ENCODE measurements around the gene TOMM22.

TOMM22 gene

GRCh38 chr22:38698407-38699094, 16.8 kb downstream of the TOMM22 start:
- H3K9me3 ChIP-seq (ENCODE audit: control insufficient read depth, insufficient read depth, low read length), result no peaks in the 10 kb centered on the region
- H3K4me1 ChIP-seq (ENCODE audit: control insufficient read depth, insufficient read depth, low read length), result peaks cover 13% of the 10 kb centered on the region
- peak overlapping the region; percentile 89 for H3K4me3 ChIP-seq (ENCODE audit: low read depth, low read length)
- no peak overlapping the region for H3K9ac ChIP-seq (ENCODE audit: low read depth, low read length)
- H3K27me3 ChIP-seq (ENCODE audit: control insufficient read depth, insufficient read depth, low read length), result no peaks in the 10 kb centered on the region
- H3K36me3 ChIP-seq (ENCODE audit: control insufficient read depth, insufficient read depth, low read length), result no peaks in the 10 kb centered on the region

- Histone ChIP-seq H3K9ac (ENCODE audit: low read depth, low read length) (no peak overlapping the region), H3K27me3 (ENCODE audit: control insufficient read depth, insufficient read depth, low read length) (no peaks in the 10 kb centered on the region), H3K4me1 (ENCODE audit: control insufficient read depth, insufficient read depth, low read length) (peaks cover 13% of the 10 kb centered on the region), H3K4me3 (ENCODE audit: low read depth, low read length) (peak overlapping the region; percentile 89), H3K36me3 (ENCODE audit: control insufficient read depth, insufficient read depth, low read length) (no peaks in the 10 kb centered on the region), H3K9me3 (ENCODE audit: control insufficient read depth, insufficient read depth, low read length) (no peaks in the 10 kb centered on the region)
These were observed 17.4 kb downstream of the TOMM22 start for GRCh38 chr22:38699143-38699542.

- Histone ChIP-seq H3K9ac (ENCODE audit: low read depth, low read length) (peak overlapping the region; percentile 79), H3K9me3 (ENCODE audit: control insufficient read depth, insufficient read depth, low read length) (no peaks in the 10 kb centered on the region), H3K4me3 (ENCODE audit: low read depth, low read length) (peak overlapping the region; percentile 89), H3K27me3 (ENCODE audit: control insufficient read depth, insufficient read depth, low read length) (no peaks in the 10 kb centered on the region), H3K36me3 (ENCODE audit: control insufficient read depth, insufficient read depth, low read length) (no peaks in the 10 kb centered on the region), H3K4me1 (ENCODE audit: control insufficient read depth, insufficient read depth, low read length) (peaks cover 15% of the 10 kb centered on the region)
These were observed 18.0 kb downstream of the TOMM22 start for GRCh38 chr22:38699784-38700183.

GRCh38 chr22:38700270-38700788, 18.6 kb downstream of the TOMM22 start:
- no peaks in the 10 kb centered on the region for H3K36me3 ChIP-seq (ENCODE audit: control insufficient read depth, insufficient read depth, low read length)
- H3K4me3 ChIP-seq (ENCODE audit: low read depth, low read length), result peak overlapping the region; percentile 89
- peaks cover 18% of the 10 kb centered on the region for H3K4me1 ChIP-seq (ENCODE audit: control insufficient read depth, insufficient read depth, low read length)
- H3K9ac ChIP-seq (ENCODE audit: low read depth, low read length), result peak overlapping the region; percentile 79
- no peaks in the 10 kb centered on the region for H3K27me3 ChIP-seq (ENCODE audit: control insufficient read depth, insufficient read depth, low read length)
- no peaks in the 10 kb centered on the region for H3K9me3 ChIP-seq (ENCODE audit: control insufficient read depth, insufficient read depth, low read length)

GRCh38 chr22:38700789-38701628, 19.3 kb downstream of the TOMM22 start, which contains the start of gene JOSD1:
Gene JOSD1, minus strand, starts transcription at chr22:38700943. Its CDS starts 956 bp downstream, at chr22:38699987.
- Histone ChIP-seq H3K9ac (ENCODE audit: low read depth, low read length) (peak within 1 kb of the TSS; percentile 81), H3K36me3 (ENCODE audit: control insufficient read depth, insufficient read depth, low read length) (no peaks in the 10 kb centered on the region), H3K4me3 (ENCODE audit: low read depth, low read length) (peak within 1 kb of the TSS; percentile 89), H3K27me3 (ENCODE audit: control insufficient read depth, insufficient read depth, low read length) (no peaks in the 10 kb centered on the region), H3K4me1 (ENCODE audit: control insufficient read depth, insufficient read depth, low read length) (peaks cover 18% of the 10 kb centered on the region), H3K9me3 (ENCODE audit: control insufficient read depth, insufficient read depth, low read length) (no peaks in the 10 kb centered on the region)

- H3K4me1 ChIP-seq (ENCODE audit: control insufficient read depth, insufficient read depth, low read length), result peaks cover 26% of the 10 kb centered on the region
- no peaks in the 10 kb centered on the region for H3K27me3 ChIP-seq (ENCODE audit: control insufficient read depth, insufficient read depth, low read length)
- H3K4me3 ChIP-seq (ENCODE audit: low read depth, low read length), result peak overlapping the region; percentile 45
- H3K36me3 ChIP-seq (ENCODE audit: control insufficient read depth, insufficient read depth, low read length), result no peaks in the 10 kb centered on the region
- H3K9ac ChIP-seq (ENCODE audit: low read depth, low read length), result no peak overlapping the region
- no peaks in the 10 kb centered on the region for H3K9me3 ChIP-seq (ENCODE audit: control insufficient read depth, insufficient read depth, low read length)
These were observed 23.0 kb downstream of the TOMM22 start for GRCh38 chr22:38704654-38705234.

- peak within 1 kb of the TSS; percentile 82 for H3K4me3 ChIP-seq (ENCODE audit: low read depth, low read length)
- no peaks in the 10 kb centered on the region for H3K9me3 ChIP-seq (ENCODE audit: control insufficient read depth, insufficient read depth, low read length)
These were observed 23.7 kb downstream of the TOMM22 start, which contains the start of gene GTPBP1 for GRCh38 chr22:38705235-38706100. Gene GTPBP1, plus strand, starts transcription at chr22:38705944. Its CDS starts 12 bp downstream, at chr22:38705956.

GRCh38 chr22:38706101-38706900, 24.5 kb downstream of the TOMM22 start:
- H3K9me3 ChIP-seq (ENCODE audit: control insufficient read depth, insufficient read depth, low read length), result no peaks in the 10 kb centered on the region
- H3K4me3 ChIP-seq (ENCODE audit: low read depth, low read length), result peak overlapping the region; percentile 82
- no peaks in the 10 kb centered on the region for H3K27me3 ChIP-seq (ENCODE audit: control insufficient read depth, insufficient read depth, low read length)
- peaks cover 26% of the 10 kb centered on the region for H3K4me1 ChIP-seq (ENCODE audit: control insufficient read depth, insufficient read depth, low read length)
- peak overlapping the region; percentile 87 for H3K9ac ChIP-seq (ENCODE audit: low read depth, low read length)
- H3K36me3 ChIP-seq (ENCODE audit: control insufficient read depth, insufficient read depth, low read length), result no peaks in the 10 kb centered on the region

More at GRCh38 chr22:38705235-38706100, 23.7 kb downstream of the TOMM22 start, which contains the start of gene GTPBP1:
- Histone ChIP-seq H3K9ac (ENCODE audit: low read depth, low read length) (peak within 1 kb of the TSS; percentile 87), H3K4me1 (ENCODE audit: control insufficient read depth, insufficient read depth, low read length) (peaks cover 26% of the 10 kb centered on the region), H3K36me3 (ENCODE audit: control insufficient read depth, insufficient read depth, low read length) (no peaks in the 10 kb centered on the region), H3K27me3 (ENCODE audit: control insufficient read depth, insufficient read depth, low read length) (no peaks in the 10 kb centered on the region)

- Histone ChIP-seq H3K27me3 (ENCODE audit: control insufficient read depth, insufficient read depth, low read length) (no peaks in the 10 kb centered on the region), H3K4me3 (ENCODE audit: low read depth, low read length) (peak overlapping the region; percentile 82), H3K9ac (ENCODE audit: low read depth, low read length) (peak overlapping the region; percentile 87), H3K9me3 (ENCODE audit: control insufficient read depth, insufficient read depth, low read length) (no peaks in the 10 kb centered on the region), H3K36me3 (ENCODE audit: control insufficient read depth, insufficient read depth, low read length) (no peaks in the 10 kb centered on the region), H3K4me1 (ENCODE audit: control insufficient read depth, insufficient read depth, low read length) (peaks cover 26% of the 10 kb centered on the region)
These were observed 25.1 kb downstream of the TOMM22 start for GRCh38 chr22:38706901-38707195.

GRCh38 chr22:38707346-38707745, 25.6 kb downstream of the TOMM22 start:
- Histone ChIP-seq H3K36me3 (ENCODE audit: control insufficient read depth, insufficient read depth, low read length) (peaks cover 2% of the 10 kb centered on the region), H3K4me3 (ENCODE audit: low read depth, low read length) (peak overlapping the region; percentile 82), H3K27me3 (ENCODE audit: control insufficient read depth, insufficient read depth, low read length) (no peaks in the 10 kb centered on the region), H3K9me3 (ENCODE audit: control insufficient read depth, insufficient read depth, low read length) (no peaks in the 10 kb centered on the region), H3K4me1 (ENCODE audit: control insufficient read depth, insufficient read depth, low read length) (peaks cover 28% of the 10 kb centered on the region), H3K9ac (ENCODE audit: low read depth, low read length) (no peak overlapping the region)

All from iPS-15b (cell line).